ENCODE measurements around the gene B9D1. TPM values are rescaled to one million over a fixed set of nuclear protein-coding genes. Genes with fewer than 3 reads are reported as not detected.

The B9D1 gene
- total RNA-seq, 1 donor from 2014 or later = 12.6 TPM

DNA sequence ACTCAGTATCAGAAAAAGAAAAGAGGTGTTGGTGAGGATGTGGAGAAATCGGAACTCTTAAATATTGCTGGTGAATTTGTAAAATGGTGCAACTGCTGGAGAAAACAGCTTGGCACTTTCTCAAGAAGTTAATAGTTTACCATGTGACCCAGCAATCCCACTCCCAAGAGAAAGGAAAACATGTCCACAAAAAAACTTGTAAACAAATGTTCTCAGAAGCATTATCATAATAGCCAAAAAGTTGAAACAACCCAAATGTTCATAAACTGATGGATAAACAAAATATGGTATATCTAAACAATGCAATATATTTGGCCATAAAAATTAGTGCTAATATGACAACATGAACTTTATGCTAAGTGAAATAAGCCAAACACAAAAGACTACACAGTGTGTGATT lies 13.2 kb upstream of the B9D1 start:
- DNase-seq = no peak

DNA sequence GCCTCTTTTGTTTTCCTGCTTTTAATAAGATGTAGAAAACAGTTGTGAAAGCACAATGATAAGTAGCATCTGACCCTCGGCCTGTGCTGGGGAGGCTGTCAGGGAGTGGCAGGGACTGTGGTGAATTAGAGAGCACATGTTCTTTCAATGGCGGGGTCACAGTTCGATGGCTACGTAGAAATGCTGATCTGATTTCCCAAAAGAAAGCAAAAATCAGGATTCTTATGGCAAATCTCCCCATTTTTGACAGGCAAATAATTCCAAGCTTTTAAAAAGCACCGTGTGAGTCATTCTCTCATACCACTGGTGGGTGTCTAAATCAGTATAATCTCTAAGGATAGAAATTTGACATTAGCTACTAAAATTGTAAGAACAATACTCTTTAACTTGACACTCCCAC lies 11.6 kb upstream of the B9D1 start:
- no peak for DNase-seq

DNA sequence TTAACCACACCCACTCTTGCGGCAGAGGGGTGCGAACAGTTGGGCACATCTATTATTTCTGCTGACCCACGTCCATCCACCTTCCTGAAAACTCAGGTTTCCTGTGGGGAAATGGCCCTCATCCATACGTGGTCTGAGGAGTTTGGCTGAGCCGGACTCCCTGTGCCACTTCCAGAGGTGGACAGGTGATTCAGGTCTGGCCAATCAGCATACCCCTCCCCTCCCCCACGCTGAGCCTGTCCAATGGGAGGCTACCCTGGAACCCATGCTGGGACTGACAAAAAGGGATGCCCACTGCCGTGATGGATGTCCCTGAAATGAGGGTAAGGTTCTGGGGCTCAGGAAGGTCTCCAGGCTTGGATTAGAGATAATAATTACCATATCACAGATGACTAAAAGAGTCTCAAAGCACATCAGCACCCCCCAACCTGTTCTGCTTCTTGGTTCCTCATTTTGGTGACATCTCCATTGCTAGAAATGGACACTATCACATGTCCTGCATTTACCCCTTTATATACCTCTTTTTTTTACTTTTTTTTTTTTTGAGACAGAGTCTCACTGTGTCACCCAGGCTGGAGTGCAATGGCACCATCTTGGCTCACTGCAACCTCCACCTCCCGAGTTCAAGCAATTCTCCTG lies 10.5 kb upstream of the B9D1 start:
- DNase-seq = no peak

DNA sequence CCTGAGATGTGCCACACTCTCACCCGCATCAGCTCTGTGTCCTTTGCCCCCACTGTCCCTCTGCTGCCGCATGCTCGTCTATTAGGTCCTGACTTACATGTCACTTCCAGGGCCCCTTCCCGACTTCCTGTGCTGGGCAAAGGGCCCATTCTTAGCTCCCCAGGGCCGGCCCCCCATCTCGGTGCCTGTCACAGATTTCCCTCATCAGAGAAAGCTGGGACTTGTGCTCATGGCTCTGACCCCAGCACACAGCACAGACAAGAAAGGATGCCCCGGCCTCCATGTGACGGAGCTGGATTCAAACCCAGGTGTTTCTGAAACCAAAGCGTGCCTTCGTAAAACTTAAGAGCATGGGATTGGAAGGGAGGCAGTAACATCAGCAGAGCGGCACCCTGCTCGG lies 9.9 kb upstream of the B9D1 start:
- DNase-seq = no peak

DNA sequence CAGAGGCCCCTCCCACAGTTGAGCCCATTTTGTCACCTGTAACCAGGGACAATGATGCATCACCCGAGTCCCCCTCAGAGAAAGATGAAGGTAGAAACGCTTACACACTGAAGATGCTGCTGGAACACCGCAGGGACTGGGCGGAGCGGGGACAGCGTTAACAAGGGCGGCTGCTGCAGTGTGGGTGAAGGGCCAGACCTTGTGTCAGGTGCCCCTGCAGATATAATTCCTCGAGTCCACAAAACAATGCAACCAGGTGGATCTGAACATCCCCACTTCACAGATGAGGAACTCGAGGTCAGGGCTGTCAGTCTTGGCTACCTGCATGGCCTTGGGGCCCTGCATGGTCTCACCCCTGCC lies 9.5 kb upstream of the B9D1 start:
- no peak for DNase-seq

DNA sequence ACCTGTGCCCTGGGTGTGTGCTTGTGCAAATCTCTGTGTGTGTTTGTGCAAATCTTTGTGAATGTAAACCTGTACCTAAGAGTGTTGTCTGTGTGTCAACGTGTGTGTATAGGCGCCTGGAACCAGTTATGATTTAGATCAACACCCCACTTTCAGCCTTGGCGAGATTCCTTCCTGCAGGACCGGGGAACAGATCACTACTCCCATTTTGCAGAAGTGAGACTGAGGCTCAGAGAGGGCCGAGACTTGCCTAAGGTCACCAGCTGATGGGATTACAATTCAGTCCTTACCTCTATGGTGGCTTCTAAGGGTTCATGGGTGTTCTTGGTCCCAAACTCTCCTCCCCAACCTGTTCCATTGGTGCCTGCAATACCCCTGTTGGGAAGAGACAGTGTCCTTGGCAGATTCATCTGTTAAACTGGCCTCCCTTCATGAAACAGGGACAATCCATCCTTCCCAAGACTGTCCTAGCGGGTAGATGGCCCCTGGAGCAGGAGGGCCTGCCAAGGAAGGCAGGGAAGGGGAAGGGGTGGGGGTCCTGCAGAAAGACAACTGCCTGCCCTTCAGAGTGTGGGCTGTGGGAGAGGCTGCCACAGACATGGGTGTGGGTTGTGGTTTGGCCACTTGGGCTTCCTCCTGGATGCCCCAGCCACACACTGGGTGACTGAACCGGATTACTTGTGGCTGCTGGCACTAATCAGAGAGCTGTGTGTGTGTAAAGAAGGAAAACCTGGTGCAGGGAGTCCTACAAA lies 8.9 kb upstream of the B9D1 start:
- no peak for DNase-seq

DNA sequence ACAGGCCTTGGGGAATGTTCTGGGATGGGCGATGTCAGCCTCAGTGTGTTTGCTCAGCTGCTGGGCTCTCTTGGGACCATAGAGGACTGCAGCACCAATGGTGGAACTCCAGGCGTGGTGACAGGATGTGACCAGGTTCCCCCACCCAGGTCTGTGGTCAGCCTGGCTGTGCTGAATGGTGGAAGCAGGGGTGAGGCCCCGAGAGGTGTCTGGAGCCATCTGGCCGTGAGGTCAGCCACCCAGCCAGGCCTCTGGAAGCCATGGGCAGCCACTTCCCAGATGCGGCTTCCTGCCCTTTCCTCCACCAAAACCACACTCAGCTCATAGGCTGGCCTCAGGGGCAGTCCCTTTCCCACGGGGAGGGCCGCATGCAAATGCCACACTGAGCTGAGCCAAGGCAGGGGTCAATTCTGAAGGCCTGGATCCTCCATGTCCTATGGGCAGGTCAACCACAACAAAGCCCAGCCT lies 8.0 kb upstream of the B9D1 start:
- DNase-seq = no peak

DNA sequence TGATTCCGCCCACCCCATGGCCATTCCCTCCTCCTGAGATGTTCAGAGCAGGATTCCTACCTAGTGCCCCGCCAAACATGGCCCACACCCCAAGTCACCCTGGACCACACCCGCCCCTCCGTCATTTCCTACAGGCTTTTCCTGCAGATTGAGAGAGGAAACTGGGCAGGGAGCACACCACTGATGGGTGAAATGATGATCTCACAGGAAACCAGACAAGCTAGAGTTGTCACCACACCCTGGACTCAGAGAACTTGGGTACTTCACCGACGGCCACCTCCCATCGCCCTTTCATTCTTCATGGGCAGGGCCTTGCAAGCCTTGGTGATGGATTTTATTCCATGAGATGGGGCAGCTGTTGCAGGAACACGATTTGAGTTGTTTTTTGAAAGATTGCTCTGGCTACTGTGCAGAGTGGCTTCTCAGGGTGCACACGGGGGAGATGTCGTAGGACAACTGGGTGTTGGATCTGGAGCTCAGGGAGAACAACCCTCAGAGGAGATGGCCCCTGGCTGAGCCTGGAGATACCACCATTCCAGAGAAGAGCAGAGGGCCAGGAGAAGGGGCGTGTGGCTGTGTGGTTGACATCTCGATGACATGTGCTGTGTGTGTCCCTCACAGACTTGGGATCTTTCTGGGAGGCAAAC lies 7.4 kb upstream of the B9D1 start:
- DNase-seq = peak; percentile 21

DNA sequence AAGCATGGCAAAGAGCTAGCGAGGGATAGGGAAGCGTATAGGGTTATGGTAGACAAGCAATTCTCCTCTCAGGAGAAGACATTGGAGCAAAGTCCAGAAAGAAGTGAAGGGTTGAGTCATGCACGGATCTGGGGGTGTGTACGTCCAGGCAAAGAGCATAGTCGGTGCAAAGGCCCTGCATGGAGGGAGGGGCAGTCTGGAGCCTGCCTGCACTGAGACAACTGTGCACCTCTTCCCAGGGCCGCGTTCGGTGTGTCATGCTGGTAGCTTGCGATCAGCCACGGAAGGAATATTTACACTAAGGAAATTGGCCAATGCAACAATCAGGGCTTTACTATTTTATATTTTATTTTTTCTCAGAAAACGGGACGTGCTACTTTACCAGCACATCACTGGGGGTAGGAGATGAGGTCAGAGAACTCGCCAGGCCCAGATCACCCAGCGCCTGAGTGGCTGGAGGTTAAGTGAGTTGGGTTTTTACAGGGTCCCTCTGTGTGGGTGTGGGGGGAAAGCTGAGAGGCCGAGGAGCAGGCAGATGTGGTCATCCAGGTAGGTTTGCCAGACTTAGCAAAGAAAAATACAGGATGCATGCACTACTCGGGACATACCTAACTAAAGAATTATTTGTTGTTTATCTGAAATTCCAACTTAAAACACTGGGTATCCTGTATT lies 6.7 kb upstream of the B9D1 start:
- DNase-seq = no peak

DNA sequence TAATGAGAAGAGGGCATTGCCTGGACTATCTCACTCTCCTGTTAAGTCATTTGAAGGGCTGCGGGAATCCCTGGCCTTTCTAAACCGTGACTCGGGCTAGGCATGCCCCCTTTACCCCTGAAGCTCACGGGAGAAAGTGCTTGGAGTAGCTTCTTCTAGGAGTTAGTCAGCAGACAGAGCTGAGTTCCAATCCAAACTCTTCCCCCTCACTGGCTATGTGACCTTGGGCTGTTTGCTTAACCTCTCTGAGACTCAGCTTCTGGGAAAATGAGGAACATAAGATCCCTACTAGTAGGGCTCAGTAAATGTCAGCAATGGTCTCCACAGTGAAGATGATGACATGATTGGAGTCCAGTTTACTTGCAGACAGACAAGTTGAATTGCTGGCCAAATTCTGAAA lies 5.7 kb upstream of the B9D1 start:
- DNase-seq = no peak

DNA sequence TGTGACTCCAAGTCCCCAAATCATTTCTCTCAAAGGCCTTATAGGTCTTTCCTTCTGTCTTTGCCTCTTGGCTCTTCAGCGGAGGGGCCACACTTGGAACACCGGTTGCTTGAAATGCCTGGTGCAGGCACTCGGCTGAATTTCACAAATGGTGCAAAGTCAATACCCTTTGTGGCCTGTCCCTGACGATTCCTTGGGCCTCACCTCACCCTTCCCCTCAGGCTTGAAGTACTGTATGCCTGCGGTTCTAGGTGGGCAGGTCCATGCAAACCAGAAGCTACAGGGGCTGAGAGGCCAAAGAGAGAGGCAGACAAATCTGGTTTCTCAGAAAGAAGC lies 4.1 kb upstream of the B9D1 start:
- DNase-seq = no peak

DNA sequence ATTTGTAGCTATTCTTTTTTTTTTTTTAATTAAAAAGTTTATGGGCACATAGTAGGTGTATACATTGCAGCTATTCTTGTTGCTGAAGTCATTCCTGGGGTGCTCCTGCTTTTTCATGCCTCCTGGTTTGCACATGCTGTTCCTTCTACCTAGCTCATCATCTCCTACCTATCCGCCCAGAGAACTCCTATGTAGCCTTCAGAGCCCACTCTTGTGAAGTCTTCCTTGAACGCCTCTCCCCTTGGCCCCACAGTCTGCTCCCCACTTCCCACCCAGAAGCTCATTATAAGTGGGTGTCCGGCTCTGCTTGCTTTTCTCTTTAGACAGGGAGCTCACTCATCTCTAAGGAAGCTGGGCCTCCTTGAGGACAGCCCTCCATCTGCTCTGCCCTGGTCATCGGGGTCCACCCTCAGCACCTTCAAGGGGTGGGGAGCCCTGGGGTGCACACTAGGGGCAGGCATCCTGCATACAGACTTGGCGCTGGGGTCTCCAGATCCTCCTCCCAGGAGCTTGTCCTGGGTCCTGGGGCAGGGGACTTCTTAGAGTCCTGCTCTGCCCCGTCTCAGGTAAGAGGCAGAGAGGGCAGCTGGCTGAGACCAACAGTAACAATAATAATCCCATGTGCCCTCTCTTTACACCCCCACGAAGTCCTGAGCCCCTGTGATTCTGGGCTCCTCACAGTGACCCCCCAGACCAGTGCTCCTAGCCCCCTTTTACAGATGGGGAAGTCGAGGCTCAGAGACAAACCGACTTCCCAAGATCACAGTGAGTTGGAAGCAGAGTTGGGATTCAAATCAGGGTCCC lies 3.5 kb upstream of the B9D1 start:
- no peak for DNase-seq

DNA sequence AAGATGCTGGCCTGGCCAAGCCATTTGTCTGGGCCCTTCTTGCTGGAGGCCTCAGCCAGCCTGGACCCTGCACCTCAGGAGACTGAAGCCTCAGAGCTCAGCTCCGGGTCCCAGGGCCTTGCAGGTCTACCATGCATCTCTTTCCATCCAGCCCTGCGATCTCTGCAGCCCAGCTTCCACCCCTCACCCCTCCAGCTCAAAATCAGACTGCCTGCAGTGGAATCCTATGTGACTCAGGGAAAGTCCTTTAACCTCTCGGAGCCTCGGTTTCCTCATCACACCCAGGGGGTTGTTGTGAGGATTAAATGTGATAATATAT lies 2.9 kb upstream of the B9D1 start:
- no peak for DNase-seq

DNA sequence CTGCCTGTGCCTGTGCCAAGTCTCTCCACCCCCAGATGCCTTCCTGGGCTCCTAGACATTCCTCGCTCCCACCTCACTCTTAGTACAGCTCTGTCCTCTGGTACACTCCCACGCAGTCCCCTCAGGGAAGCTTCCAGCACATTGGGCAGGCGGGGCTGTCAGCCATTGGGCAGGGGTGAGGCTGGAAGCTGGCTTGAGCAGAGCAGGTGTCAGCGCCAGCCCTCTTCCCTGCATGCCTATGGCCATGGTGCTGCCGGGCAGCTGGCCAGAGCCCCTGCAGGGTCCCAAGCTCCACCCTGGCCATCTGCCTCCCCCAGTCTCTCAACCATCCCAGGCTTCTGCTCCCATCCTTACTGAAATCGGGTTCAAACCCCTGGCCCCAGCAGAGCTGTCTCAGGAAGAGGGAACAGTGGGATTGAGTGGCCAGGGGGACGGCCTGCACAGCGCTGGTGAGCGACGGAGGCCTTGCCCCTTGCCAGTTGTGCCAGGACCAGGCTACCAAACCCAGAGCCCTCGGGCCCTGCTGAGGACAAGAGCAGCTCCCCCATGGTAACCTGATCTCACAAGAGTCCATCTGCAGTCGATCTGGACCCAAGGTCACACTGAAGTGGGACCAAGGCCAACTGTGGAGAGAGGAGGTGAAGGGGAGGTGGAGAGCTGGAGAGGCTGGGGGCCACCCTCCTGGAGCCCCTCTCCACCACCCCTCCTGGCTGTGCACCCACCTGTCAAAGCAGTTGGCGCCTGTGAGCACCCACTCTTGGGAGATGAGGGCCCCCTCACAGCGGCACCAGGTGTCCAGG lies 2.4 kb upstream of the B9D1 start:
- DNase-seq = no peak

DNA sequence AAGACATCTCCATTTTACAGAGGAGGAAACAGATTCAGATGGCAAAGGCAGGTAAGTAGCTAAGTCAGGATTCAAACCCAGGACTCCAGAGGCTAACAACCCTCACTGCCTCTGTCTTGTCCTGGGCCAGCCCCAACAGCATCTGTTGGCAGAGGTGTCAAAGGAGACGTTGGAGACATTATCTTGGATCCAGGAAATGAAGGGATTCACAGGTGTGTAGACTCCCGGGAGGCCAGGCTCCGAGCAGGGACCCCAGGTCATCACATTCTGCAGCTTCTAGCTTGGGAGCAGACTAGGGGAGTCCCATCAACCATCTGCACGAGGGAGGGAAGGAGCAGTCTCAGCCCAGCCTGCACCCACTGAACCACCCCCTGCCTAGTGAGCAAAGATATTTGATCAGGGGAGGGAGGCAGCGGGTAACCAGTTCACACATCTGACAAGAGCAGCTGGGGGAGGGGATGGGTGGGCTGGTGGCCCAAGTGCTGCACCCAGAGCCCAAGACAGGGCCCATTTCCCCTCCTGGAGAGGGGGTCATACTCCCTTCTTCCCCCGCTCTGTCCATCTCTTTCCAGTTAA lies 1.0 kb upstream of the B9D1 start:
- DNase-seq = no peak

DNA sequence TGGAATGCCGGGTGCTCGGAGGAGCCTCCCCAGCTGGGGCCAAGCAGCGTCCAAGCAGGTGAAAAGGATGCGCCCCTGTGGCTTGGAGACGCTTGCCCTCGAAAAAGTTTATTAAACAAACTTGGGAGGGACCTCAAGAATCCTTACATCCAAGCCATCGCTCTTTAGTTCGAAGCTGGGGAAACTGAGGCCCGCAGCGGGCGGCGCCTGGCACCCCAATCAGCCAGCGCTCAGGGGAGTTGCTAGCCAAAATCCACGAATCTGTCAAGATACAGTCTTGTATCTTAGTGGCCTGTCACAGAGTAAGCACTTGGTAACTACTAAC lies 553 bp upstream of the B9D1 start:
- DNase-seq = no peak

DNA sequence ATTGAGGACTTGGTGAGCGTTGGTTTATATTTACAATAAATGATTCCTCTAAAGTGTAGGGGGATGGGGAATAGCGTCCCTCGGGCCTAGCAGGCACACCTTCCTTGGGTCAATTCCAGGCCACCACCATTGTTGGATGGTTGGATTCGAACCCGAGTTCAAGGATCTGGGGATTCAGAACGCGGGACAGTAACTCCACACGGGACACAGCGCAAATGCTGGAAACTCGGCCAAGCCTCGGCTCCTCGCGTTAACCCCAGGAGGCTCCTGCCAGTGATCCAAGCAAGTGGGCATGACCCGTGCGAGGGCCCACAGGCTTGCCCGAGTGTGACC lies 613 bp downstream of the B9D1 start:
- DNase-seq = no peak

DNA sequence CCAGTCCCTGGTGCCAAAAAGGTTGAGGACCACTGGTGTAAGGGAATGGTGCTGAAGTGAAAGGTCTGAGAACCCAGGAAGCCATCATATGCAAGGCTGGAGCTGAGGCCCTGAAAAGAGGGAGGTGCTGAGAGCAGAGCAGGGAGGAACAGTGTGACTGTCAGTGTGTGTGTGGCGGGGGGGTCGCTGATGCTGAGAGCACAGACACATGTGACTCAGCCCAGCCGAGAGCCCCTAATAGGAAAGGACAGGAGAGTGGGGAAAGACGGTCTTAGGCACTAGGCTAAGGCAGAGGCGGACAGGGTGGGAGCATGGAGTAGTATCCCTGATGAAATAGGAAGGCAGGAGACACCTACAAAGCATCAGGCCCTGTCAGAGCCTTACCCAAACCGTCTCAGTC lies 1.2 kb downstream of the B9D1 start:
- no peak for DNase-seq

DNA sequence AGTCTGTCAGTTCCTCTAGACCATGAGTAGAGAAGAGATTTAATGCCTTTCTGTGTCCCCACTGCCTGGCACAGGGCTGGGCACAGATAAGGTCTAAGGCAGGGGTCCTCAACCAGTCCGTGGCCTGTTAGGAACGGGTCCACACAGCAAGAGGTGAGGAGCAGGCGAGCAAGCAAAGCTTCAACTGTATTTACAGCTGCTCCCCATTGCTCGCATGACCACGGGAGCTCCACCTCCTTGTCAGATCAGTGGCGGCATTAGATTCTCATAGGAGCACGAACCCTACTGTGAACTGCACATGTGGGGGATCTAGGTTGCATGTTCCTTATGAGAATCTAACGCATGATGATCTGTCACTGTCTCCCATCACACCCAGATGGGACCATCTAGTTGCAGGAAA lies 1.8 kb downstream of the B9D1 start:
- no peak for DNase-seq

DNA sequence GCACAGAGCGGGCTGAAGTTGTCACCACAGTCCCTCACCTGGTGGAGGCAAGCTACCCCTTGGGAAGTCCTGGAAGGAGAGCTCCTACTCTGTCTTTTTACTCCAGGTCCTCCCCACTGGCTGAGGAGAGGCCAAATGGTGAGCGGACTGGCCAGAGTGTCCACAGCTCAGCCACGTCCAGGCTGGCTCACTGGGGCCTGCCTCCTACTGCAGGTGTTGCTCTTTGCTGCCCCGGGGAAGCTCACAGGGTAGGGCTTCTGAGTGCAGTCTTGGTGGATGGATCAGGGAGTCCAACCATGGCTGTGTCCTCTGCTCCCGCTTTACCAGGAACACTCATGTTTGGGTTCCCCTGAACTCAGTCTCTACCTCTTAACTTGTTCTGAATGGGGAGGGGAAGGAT lies 2.7 kb downstream of the B9D1 start:
- no peak for DNase-seq

DNA sequence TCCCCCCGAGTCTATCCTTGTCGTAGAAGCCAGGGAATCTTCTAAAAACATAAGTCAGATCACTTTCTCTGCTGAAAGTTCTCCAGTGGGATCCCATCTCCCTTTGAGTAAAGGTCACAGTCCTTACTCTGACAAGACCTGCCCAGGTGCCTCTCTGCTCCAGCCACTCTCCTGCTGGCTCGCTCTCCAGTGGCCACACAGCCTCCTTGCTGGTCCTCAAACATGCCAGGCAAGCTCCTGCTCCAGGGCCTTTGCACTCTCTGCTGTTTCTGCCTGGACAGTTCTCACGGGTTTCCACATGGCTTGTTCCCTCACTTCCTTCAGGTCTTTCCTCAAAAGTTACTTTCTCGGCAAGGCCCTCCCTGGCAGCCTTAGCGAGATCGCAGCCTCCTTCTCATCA lies 3.4 kb downstream of the B9D1 start:
- no peak for DNase-seq

DNA sequence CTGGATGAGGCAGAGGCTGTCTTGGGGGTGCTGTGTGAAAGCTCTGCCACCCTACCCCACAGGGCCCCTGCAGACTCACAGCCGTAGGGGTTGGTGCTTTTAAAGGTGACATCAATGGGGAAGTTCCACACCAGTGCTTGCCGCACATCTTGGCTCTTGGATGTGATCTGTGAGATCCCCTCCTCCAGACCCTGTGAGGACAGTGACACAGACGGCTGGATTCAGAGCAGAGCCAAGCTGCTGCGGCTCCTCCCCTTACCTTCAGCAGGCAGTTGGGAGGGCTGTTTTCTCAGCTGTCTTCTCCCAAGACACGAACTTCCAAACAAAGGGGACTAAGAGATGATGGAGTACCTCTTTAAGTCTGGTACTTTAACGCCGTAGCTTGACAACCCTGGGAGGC lies 4.8 kb downstream of the B9D1 start:
- no peak for DNase-seq
